HG03520 (cell line): ENCODE results near the gene C19orf73.

Experiments used
- ATAC-seq: cut with Tn5 transposase; IDR thresholded peaks from one replicate; pipeline ENCODE4 v1.9.1; 2021; ENCODE audit warnings: mild to moderate bottlenecking, moderate library complexity; ENCODE audit not compliant: unreplicated experiment

The C19orf73 gene, protein sequence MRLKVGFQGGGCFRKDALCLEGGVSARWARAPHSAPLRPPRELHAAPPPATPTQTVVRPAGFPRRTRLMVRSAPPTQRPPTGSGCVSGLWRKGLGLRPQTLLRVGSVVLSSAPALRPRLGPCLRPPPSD

GRCh38 chr19:49118565-49119410 lies at the start of gene C19orf73:
Gene C19orf73 (minus strand): TSS chr19:49119143. CDS start chr19:49119022, 121 bp downstream.
- ATAC-seq = peak; percentile 64

GRCh38 chr19:49168421-49168820 lies 49.5 kb upstream of the C19orf73 start:
- ATAC-seq = no peak

DNA sequence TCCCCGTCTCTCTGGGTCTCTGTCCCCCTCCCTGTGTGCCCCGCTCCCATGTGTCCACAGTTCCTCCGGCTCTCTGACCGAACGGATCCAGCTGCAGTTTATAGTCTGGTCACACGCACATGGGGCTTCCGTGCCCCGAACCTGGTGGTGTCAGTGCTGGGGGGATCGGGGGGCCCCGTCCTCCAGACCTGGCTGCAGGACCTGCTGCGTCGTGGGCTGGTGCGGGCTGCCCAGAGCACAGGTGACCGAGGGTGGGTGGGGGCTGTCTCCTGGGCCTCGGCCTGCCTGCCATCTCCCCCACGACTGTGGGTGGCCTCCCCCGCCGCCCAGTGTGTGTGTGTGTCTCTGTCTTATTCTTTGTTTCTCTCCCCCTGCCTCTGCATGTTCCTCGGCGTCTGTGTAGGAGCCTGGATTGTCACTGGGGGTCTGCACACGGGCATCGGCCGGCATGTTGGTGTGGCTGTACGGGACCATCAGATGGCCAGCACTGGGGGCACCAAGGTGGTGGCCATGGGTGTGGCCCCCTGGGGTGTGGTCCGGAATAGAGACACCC lies 49.0 kb upstream of the C19orf73 start:
- no peak for ATAC-seq

- no peak for ATAC-seq
These were observed 46.9 kb upstream of the C19orf73 start for GRCh38 chr19:49165865-49166301.

GRCh38 chr19:49165111-49165750 lies 46.3 kb upstream of the C19orf73 start:
- ATAC-seq = no peak

DNA sequence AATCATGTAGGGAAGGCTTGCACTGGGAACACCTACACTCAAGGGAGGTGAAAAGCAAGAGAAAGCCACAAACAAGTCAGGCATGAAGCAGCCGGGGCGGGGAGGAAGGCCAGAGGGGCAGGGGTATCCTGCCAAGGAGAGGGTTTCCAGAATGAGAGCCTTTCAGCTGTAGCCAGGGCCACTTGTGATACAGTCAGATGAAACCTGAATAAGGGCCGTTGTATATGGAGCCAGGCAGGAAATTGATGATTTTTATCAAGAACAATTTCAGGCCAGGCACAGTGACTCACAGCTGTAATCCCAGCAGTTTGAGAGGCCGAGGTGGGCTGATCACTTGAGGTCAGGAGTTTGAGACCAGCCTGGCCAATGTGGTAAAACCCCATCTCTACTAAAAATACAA lies 43.0 kb upstream of the C19orf73 start:
- ATAC-seq = no peak

GRCh38 chr19:49160450-49161189 lies 41.7 kb upstream of the C19orf73 start:
- ATAC-seq = no peak

GRCh38 chr19:49157445-49158224 lies 38.7 kb upstream of the C19orf73 start, which contains the start of gene TRPM4:
Gene TRPM4 (plus strand): TSS chr19:49157792. CDS start chr19:49157867, 75 bp downstream.
- ATAC-seq = no peak

- no peak for ATAC-seq
These were observed 36.9 kb upstream of the C19orf73 start for GRCh38 chr19:49155820-49156346.

- no peak for ATAC-seq
These were observed 36.3 kb upstream of the C19orf73 start, which contains the start of gene HRC for GRCh38 chr19:49155005-49155819. Gene HRC (minus strand): TSS chr19:49155396. CDS start chr19:49155237, 159 bp downstream.

GRCh38 chr19:49154279-49154678 lies 35.3 kb upstream of the C19orf73 start:
- no peak for ATAC-seq

- no peak for ATAC-seq
These were observed 34.3 kb upstream of the C19orf73 start for GRCh38 chr19:49153167-49153809.

DNA sequence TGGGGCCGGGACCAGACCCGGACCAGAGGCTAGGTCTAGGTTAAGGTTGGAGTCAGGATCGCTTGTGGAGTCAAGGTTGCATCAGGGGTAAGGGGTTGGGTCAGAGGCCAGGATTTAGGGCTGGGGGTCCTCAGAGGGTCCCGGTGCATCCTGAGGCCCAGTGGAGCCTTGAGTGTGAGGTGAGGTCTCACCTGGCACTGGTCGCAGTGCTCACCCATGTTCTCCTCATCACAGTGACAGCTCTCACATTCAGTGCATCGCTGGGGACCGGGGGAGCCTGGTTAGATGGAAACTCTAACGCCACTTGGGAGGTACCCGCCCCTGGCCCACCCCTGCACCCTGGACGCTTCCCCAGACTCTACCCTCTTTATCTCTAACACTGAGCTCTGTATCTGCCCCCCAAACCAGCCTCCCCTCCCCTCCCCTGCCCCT lies 33.2 kb upstream of the C19orf73 start:
- ATAC-seq = no peak

DNA sequence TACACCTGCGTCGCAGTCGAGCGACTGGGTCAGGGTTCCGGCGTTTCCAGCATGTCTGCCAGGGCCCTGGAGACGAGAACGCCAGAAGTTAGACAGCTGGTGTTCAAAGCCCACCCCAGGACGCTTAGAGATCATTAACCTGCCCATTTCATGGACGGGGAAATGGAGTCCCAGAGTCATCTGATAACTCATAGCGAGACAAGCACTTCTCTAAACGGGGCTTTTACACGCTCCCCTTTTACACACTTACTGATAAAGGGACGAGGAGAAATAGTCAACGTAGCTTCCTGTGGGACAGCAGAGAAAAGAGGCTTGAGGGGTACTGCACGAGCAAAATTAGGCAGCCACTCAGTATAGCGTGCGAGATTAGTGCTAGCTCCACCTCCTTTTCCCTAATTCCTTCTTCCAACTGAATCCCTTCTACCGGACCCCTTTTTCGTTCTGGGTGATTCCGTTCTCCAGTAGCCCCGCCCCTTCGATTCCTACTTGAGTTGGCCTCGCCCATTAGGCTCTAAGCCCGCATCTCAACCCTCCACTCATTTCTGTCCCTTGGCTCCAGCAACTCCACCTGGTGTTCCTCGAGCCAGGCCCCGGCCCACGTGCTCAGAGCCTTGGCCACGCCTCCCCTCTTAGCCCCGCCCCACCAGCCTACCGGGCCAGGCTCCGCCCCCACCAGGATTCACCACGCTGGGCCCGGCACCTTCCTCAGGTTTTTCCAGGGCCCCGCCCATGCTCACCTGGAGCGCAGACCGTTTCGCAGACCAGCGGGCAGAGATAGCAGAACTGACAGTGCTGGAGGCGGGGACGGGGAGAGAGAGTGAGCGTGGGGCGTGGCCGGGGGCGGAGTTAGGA lies 32.5 kb upstream of the C19orf73 start:
- ATAC-seq = no peak

DNA sequence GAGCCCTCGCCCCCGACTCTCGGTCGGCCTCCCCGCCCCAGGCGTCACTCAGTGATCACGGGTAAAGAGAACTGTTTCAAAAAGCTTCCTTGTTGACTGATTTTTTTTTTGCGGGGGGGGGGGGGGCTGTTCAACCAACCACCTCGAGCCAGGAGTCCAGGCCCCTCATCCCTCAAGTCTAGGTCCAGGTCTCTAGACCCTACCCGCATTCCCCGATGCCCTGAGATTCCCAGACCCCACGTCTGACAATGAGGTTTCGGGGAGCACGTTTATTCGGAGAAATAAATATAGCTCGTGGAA lies 32.0 kb upstream of the C19orf73 start:
- ATAC-seq = no peak

GRCh38 chr19:49150106-49150943 lies 31.4 kb upstream of the C19orf73 start:
- ATAC-seq = no peak

- no peak for ATAC-seq
These were observed 30.7 kb upstream of the C19orf73 start for GRCh38 chr19:49149652-49150105.
